H9 (cell line): ENCODE data around the gene MED29. TPM values are rescaled to one million over a fixed set of nuclear protein-coding genes. Genes with fewer than 3 reads are reported as not detected.

ENCODE experiments used
- DNase-seq: peaks from one replicate; pipeline ENCODE4 v3.0.0-alpha.2; 2017
- H2AFZ ChIP-seq: one replicate; pipeline ENCODE4 v1.6.1; 2013; ENCODE audit warnings: mild to moderate bottlenecking, low read length, control low read depth, moderate library complexity
- H2AK5ac ChIP-seq: 2 replicates; pipeline ENCODE4 v1.6.1; 2013; ENCODE audit warnings: low read length, control low read depth, mixed read lengths; ENCODE audit not compliant: insufficient read length
- H2BK120ac ChIP-seq: one replicate; pipeline ENCODE4 v1.6.1; 2013; ENCODE audit warnings: low read depth, mild to moderate bottlenecking, low read length, control low read depth, inconsistent platforms; ENCODE audit not compliant: poor library complexity, severe bottlenecking
- H2BK12ac ChIP-seq: 2 replicates; pipeline ENCODE4 v1.6.1; 2013; ENCODE audit warnings: low read length, control low read depth, mixed read lengths, low read depth; ENCODE audit not compliant: insufficient read length
- H2BK15ac ChIP-seq: 2 replicates; pipeline ENCODE4 v1.6.1; 2013; ENCODE audit warnings: low read depth, low read length, control low read depth
- H2BK20ac ChIP-seq: one replicate; pipeline ENCODE4 v1.6.1; 2013; ENCODE audit warnings: low read depth, mild to moderate bottlenecking, low read length, control low read depth, inconsistent platforms; ENCODE audit not compliant: poor library complexity, severe bottlenecking
- H2BK5ac ChIP-seq: 2 replicates; pipeline ENCODE4 v1.6.1; 2013; ENCODE audit warnings: low read length, control low read depth, mixed read lengths; ENCODE audit not compliant: insufficient read length
- H3K14ac ChIP-seq: 2 replicates; pipeline ENCODE4 v1.6.1; 2013; ENCODE audit warnings: low read length, control low read depth; ENCODE audit not compliant: insufficient read depth
- H3K18ac ChIP-seq: 2 replicates; pipeline ENCODE4 v1.6.1; 2013; ENCODE audit warnings: low read depth, mild to moderate bottlenecking, mixed read lengths, low read length, control low read depth; ENCODE audit not compliant: insufficient read length
- H3K23ac ChIP-seq: 2 replicates; pipeline ENCODE4 v1.6.1; 2013; ENCODE audit warnings: low read length, control low read depth, mixed read lengths, low read depth; ENCODE audit not compliant: insufficient read length
- H3K23me2 ChIP-seq: 2 replicates; pipeline ENCODE4 v1.6.1; 2013; ENCODE audit warnings: low read depth, mild to moderate bottlenecking, mixed read lengths, low read length, control low read depth; ENCODE audit not compliant: insufficient read length, poor library complexity, severe bottlenecking
- H3K27ac ChIP-seq: 2 replicates; pipeline ENCODE4 v1.5.1; 2013; ENCODE audit warnings: low read length, control low read depth, mixed read lengths, low read depth; ENCODE audit not compliant: insufficient read length
- H3K27me3 ChIP-seq: 2 replicates; pipeline ENCODE4 v1.6.1; 2013; ENCODE audit warnings: low read length, control low read depth, inconsistent platforms; ENCODE audit not compliant: insufficient read depth
- H3K4ac ChIP-seq: 2 replicates; pipeline ENCODE4 v1.6.1; 2013; ENCODE audit warnings: low read depth, mild to moderate bottlenecking, control low read depth, inconsistent platforms, low read length, moderate library complexity
- H3K4me1 ChIP-seq: 2 replicates; pipeline ENCODE4 v1.6.1; 2013; ENCODE audit warnings: low read length, control low read depth, inconsistent platforms; ENCODE audit not compliant: insufficient read depth
- H3K4me2 ChIP-seq: 2 replicates; pipeline ENCODE4 v1.6.1; 2013; ENCODE audit warnings: low read length, control low read depth, mixed read lengths; ENCODE audit not compliant: insufficient read length, insufficient read depth
- H3K56ac ChIP-seq: 2 replicates; pipeline ENCODE4 v1.6.1; 2013; ENCODE audit warnings: low read depth, mild to moderate bottlenecking, mixed read lengths, low read length, control low read depth; ENCODE audit not compliant: insufficient read length
- H3K79me1 ChIP-seq: 2 replicates; pipeline ENCODE4 v1.6.1; 2013; ENCODE audit warnings: low read depth, mild to moderate bottlenecking, moderate library complexity, low read length, control low read depth, inconsistent platforms; ENCODE audit not compliant: insufficient read depth, poor library complexity, severe bottlenecking
- H3K79me2 ChIP-seq: 2 replicates; pipeline ENCODE4 v1.6.1; 2013; ENCODE audit warnings: low read length, control low read depth, inconsistent platforms; ENCODE audit not compliant: insufficient read depth
- H3K9ac ChIP-seq: 2 replicates; pipeline ENCODE4 v1.6.1; 2013; ENCODE audit warnings: low read length, control low read depth, mixed read lengths; ENCODE audit not compliant: insufficient read length; ENCODE audit errors: extremely low read depth
- H3K9me3 ChIP-seq: one replicate; pipeline ENCODE4 v1.6.1; 2013; ENCODE audit warnings: low read depth, low read length, inconsistent platforms; ENCODE audit not compliant: control insufficient read depth
- H3T11ph ChIP-seq: one replicate; pipeline ENCODE4 v1.6.1; 2013; ENCODE audit warnings: mild to moderate bottlenecking, low read length, control low read depth, inconsistent platforms
- H4K20me1 ChIP-seq: one replicate; pipeline ENCODE4 v1.6.1; 2013; ENCODE audit not compliant: control insufficient read depth, insufficient read length, insufficient read depth
- H4K5ac ChIP-seq: 2 replicates; pipeline ENCODE4 v1.6.1; 2013; ENCODE audit warnings: low read depth, mild to moderate bottlenecking, mixed read lengths, low read length, control low read depth; ENCODE audit not compliant: insufficient read length
- H4K8ac ChIP-seq: replicated peaks from 2 replicates; pipeline ENCODE4 v1.6.1; 2013; ENCODE audit warnings: low read length, control low read depth, mixed read lengths, low read depth; ENCODE audit not compliant: insufficient read length
- H4K91ac ChIP-seq: 2 replicates; pipeline ENCODE4 v1.6.1; 2013; ENCODE audit warnings: low read depth, mild to moderate bottlenecking, moderate library complexity, mixed read lengths, low read length, control low read depth; ENCODE audit not compliant: insufficient read length
- H3K27ac Mint-ChIP-seq, 3 experiments: 2 replicates in 2 of 3; 3 replicates in 1 of 3; pipeline ENCODE4 v1.8.0; 2020 to 2021; ENCODE audit warnings: mixed read lengths in 3 of 3, mild to moderate bottlenecking in 1 of 3, moderate library complexity in 1 of 3
- H3K27me3 Mint-ChIP-seq: 2 replicates; pipeline ENCODE4 v1.8.0; 2021; ENCODE audit warnings: low read depth, mild to moderate bottlenecking, moderate library complexity, mixed read lengths
- H3K36me3 Mint-ChIP-seq, 3 experiments: 2 replicates in 2 of 3; 3 replicates in 1 of 3; pipeline ENCODE4 v1.8.0; 2020 to 2021; ENCODE audit warnings: low read depth in 3 of 3, mixed read lengths in 3 of 3; ENCODE audit not compliant: insufficient read depth in 1 of 3
- H3K4me1 Mint-ChIP-seq, 2 experiments: 2 replicates each; pipeline ENCODE4 v1.8.0; 2020; ENCODE audit warnings: mixed read lengths in 2 of 2
- H3K4me3 Mint-ChIP-seq, 2 experiments: 2 replicates in 1 of 2; 3 replicates in 1 of 2; pipeline ENCODE4 v1.8.0; 2020 to 2021; ENCODE audit warnings: mild to moderate bottlenecking in 2 of 2, mixed read lengths in 2 of 2, moderate library complexity in 1 of 2
- H3K9me3 Mint-ChIP-seq, 2 experiments: 2 replicates in 1 of 2; 3 replicates in 1 of 2; pipeline ENCODE4 v1.8.0; 2020; ENCODE audit warnings: mild to moderate bottlenecking in 2 of 2, mixed read lengths in 2 of 2, moderate library complexity in 1 of 2
- WGBS: extraction: QIAGEN DNeasy Blood & Tissue Kit; methylation state at CpG from one replicate; pipeline ENCODE4 v1.1.7; 2013; ENCODE audit warnings: missing lambda C conversion rate, low lambda C conversion rate, mixed read lengths; ENCODE audit not compliant: insufficient read length; ENCODE audit errors: extremely low coverage; 5-methylcytosine and 5-hydroxymethylcytosine counted together
- total RNA-seq: library from RNA; stranded (reverse); gene quantifications from 2 replicates; pipeline ENCODE4 v1.2.1, GENCODE V29; 2021
- TF ChIP-seq, protein P1 (sequence below): fragments of 200-600 bp; sonication (generic); conservative IDR thresholded peaks from 3 replicates; pipeline ENCODE4 v1.8.0; 2021; ENCODE audit warnings: antibody characterized with exemption, mild to moderate bottlenecking

The MED29 gene
- total RNA-seq, 1 experiment from 2014 or later = 48.3 TPM

DNA sequence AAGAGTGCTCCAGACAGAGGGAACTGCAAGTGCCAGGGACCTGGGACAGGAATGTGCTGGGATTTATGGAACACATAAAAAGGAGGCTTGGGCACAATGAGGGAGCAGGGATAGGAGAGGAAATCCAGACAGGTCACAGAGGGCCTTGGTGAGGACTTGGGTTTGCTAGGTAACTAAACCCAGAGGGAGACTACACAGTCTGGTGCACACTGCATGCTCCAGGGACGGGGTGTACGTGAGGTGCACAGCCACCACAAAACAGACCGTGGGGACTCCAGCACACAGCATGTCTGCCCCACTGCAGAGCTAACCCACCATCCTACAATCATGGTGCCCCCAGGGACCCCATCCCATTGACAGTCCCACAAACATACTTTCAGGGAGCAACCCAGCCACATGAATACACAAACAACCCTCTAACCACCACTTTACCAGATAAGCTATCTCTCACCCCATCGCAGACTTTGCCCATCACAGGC is 9.9 kb downstream of the MED29 start:
- DNase-seq = no peak
- Histone ChIP-seq H3K27me3 (no peaks in the 10 kb centered on the region), H2BK20ac (no peak overlapping the region), H2BK12ac (no peak overlapping the region), H2BK120ac (no peak overlapping the region), H4K5ac (no peak overlapping the region), H4K8ac (no peak overlapping the region), H3K23ac (no peak overlapping the region), H2BK15ac (no peak overlapping the region), H2AFZ (no peak overlapping the region), H3K4me2 (no peak overlapping the region), H3K18ac (no peak overlapping the region), H4K91ac (no peak overlapping the region), H3K79me1 (no peaks in the 10 kb centered on the region), H3K79me2 (no peaks in the 10 kb centered on the region), H3K14ac (no peak overlapping the region), H3K9ac (no peak overlapping the region), H3K56ac (no peak overlapping the region), H3K4me1 (peaks cover 6% of the 10 kb centered on the region; the same call in 1 of the 2 replicates), H3K23me2 (peaks cover 15% of the 10 kb centered on the region), H4K20me1 (no peaks in the 10 kb centered on the region), H3T11ph (no peak overlapping the region), H3K27ac (no peak overlapping the region), H3K9me3 (no peaks in the 10 kb centered on the region), H2AK5ac (no peak overlapping the region), H2BK5ac (no peak overlapping the region), H3K4ac (no peak overlapping the region)
- no CpG with 5 or more reads among the region's 4 CpGs for WGBS
- H3K4me1 Mint-ChIP-seq = peaks cover 30 to 41% of the 10 kb centered on the region in 2 experiments
- peak overlapping the region in 1 of 2 experiments; percentile 95; a peak in 2 of 5 replicates for H3K4me3 Mint-ChIP-seq
- peaks cover 0 to 10% (median 6%) of the 10 kb centered on the region in 3 experiments; a peak in 6 of 7 replicates for H3K36me3 Mint-ChIP-seq
- H3K27ac Mint-ChIP-seq = peak overlapping the region; percentile 38 to 100 (median 87); a peak in 5 of 7 replicates
- H3K27me3 Mint-ChIP-seq = no peaks in the 10 kb centered on the region; the same call in 1 of the 2 replicates
- TF ChIP-seq, protein P1, sequence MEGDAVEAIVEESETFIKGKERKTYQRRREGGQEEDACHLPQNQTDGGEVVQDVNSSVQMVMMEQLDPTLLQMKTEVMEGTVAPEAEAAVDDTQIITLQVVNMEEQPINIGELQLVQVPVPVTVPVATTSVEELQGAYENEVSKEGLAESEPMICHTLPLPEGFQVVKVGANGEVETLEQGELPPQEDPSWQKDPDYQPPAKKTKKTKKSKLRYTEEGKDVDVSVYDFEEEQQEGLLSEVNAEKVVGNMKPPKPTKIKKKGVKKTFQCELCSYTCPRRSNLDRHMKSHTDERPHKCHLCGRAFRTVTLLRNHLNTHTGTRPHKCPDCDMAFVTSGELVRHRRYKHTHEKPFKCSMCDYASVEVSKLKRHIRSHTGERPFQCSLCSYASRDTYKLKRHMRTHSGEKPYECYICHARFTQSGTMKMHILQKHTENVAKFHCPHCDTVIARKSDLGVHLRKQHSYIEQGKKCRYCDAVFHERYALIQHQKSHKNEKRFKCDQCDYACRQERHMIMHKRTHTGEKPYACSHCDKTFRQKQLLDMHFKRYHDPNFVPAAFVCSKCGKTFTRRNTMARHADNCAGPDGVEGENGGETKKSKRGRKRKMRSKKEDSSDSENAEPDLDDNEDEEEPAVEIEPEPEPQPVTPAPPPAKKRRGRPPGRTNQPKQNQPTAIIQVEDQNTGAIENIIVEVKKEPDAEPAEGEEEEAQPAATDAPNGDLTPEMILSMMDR = no peak
- no peaks in the 10 kb centered on the region; a peak in 1 of 5 replicates for H3K9me3 Mint-ChIP-seq
